ENCODE results near the gene ZNF224.
A peak's percentile ranks its signal among the peaks of the same experiment; 100 is the strongest.

ZNF224 gene

DNA sequence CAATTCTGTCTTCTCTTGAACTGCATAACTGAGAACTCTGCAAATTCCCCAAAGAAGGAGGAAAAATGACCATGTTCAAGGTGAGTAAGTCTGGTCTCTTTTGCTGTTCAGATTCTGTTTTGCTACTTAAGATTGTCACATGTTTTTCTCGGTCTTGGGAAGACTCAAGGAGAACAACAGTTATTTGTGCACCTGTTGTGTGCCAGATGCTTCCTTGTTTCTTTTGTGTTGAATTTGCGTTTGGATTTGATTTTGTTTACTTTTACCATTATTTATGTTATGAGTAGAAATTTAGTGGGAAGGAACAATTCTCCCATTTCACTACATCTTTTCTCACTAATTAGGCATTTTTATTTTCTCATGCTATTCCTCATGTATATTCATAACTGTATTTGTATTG is 17.8 kb upstream of the ZNF224 start:
- H3K4me1 Mint-ChIP-seq = peaks cover 15% of the 10 kb centered on the region
- no peak overlapping the region for H3K4me3 Mint-ChIP-seq
- H3K27me3 Mint-ChIP-seq (ENCODE audit: low read depth) = no peaks in the 10 kb centered on the region
- H3K27ac Mint-ChIP-seq = no peak overlapping the region
- TF ChIP-seq, protein P1, sequence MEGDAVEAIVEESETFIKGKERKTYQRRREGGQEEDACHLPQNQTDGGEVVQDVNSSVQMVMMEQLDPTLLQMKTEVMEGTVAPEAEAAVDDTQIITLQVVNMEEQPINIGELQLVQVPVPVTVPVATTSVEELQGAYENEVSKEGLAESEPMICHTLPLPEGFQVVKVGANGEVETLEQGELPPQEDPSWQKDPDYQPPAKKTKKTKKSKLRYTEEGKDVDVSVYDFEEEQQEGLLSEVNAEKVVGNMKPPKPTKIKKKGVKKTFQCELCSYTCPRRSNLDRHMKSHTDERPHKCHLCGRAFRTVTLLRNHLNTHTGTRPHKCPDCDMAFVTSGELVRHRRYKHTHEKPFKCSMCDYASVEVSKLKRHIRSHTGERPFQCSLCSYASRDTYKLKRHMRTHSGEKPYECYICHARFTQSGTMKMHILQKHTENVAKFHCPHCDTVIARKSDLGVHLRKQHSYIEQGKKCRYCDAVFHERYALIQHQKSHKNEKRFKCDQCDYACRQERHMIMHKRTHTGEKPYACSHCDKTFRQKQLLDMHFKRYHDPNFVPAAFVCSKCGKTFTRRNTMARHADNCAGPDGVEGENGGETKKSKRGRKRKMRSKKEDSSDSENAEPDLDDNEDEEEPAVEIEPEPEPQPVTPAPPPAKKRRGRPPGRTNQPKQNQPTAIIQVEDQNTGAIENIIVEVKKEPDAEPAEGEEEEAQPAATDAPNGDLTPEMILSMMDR (IDR thresholded peaks at IDR 0.05; ENCODE audit: unreplicated experiment in 3 of 3) = no peak
- peaks cover 7% of the 10 kb centered on the region for H3K9me3 Mint-ChIP-seq
- H3K36me3 Mint-ChIP-seq (ENCODE audit: low read depth) = peaks cover 56% of the 10 kb centered on the region

DNA sequence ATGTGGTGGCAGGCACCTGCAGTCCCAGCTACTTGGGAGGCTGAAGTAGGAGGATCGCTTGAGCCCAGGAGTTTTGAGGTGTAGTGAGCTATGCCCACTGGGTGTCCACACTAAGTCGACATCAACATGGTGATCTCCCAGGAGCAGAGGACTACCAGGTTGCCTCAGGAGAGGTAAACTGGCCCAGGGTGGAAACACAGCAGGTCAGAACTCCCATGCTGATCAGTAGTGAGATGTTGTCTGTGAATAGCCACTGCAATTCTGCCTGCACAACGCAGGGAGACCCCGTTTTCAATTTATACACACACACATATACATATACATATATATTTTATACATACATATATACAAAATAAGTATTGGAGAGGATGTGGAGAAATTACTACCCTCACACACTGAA is 2.1 kb upstream of the ZNF224 start:
- Mint-ChIP-seq H3K27me3 (ENCODE audit: low read depth) (no peaks in the 10 kb centered on the region), H3K9me3 (no peaks in the 10 kb centered on the region), H3K4me3 (peak overlapping the region in 1 of 3 experiments; percentile 13), H3K27ac (no peak overlapping the region), H3K36me3 (ENCODE audit: low read depth) (peaks cover 24% of the 10 kb centered on the region), H3K4me1 (peaks cover 14% of the 10 kb centered on the region)
- TF ChIP-seq, protein P1 (IDR thresholded peaks at IDR 0.05; ENCODE audit: unreplicated experiment in 3 of 3) = no peak

DNA sequence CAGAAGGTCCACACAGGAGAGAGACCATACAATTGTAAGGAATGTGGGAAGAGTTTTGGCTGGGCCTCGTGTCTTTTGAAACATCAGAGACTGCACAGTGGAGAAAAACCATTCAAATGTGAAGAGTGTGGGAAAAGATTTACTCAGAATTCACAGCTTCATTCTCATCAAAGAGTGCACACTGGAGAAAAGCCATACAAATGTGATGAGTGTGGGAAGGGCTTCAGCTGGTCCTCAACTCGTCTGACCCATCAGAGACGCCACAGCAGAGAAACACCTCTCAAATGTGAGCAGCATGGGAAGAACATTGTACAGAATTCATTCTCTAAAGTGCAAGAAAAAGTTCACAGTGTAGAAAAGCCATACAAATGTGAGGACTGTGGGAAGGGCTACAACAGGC is 13.6 kb downstream of the ZNF224 start:
- Mint-ChIP-seq H3K27me3 (ENCODE audit: low read depth) (no peaks in the 10 kb centered on the region), H3K9me3 (peaks cover 67% of the 10 kb centered on the region), H3K27ac (no peak overlapping the region), H3K4me1 (peaks cover 6% of the 10 kb centered on the region), H3K4me3 (no peak overlapping the region), H3K36me3 (ENCODE audit: low read depth) (peaks cover 94% of the 10 kb centered on the region)
- TF ChIP-seq, protein P1 (IDR thresholded peaks at IDR 0.05; ENCODE audit: unreplicated experiment in 3 of 3) = no peak

DNA sequence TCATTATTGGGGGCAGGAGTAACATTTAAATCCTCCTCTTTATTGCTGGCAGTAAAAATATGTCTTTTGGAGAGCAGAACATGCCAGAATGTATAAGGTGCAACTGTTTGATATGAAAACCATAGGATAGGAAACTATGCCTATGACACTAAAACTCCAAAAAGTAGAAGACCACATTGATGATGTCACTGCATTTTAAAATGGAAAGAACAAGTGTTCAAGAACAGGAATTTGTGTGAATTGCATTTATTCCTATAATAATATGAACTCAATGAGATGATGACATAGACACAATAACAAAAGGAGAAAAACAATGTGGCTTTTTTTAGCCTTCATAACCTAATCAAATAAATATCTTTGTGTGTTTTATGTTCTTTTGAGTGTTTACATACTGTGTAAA is 15.3 kb downstream of the ZNF224 start:
- Mint-ChIP-seq H3K36me3 (ENCODE audit: low read depth) (peaks cover 77% of the 10 kb centered on the region), H3K9me3 (peaks cover 54% of the 10 kb centered on the region)
- TF ChIP-seq, protein P1 (IDR thresholded peaks at IDR 0.05; ENCODE audit: unreplicated experiment in 3 of 3) = no peak

DNA sequence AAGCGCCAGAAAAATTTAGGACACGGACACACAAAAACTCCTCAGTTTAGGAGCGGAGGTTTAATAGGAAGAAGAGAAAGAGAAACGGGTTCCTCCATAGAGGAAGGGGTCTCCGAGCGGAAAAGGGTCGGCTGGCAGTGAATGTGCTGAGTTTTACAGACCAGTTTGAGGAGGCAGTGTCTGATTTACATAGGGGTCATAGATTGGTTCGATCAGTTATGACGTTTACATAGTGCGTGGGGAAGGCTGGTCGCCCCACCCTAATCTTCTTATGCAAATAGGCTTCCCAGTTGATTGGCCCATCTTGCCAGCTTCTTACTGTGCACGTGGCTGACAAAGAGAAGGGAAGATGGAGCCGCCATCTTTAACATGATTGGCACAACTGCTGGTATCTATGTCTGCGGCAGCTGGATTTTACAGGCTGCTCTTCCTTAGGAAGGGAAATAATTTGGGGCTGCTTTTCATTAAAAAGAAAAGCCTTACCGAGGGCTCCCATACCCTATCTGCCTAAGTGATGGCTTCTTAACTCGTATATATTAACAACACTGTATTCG is 17.8 kb downstream of the ZNF224 start:
- H3K4me1 Mint-ChIP-seq = peaks cover 12% of the 10 kb centered on the region
- H3K9me3 Mint-ChIP-seq = peaks cover 35% of the 10 kb centered on the region
- TF ChIP-seq, protein P1 (IDR thresholded peaks at IDR 0.05; ENCODE audit: unreplicated experiment in 3 of 3) = no peak
- no peaks in the 10 kb centered on the region for H3K27me3 Mint-ChIP-seq (ENCODE audit: low read depth)
- peaks cover 63% of the 10 kb centered on the region for H3K36me3 Mint-ChIP-seq (ENCODE audit: low read depth)
- H3K4me3 Mint-ChIP-seq = peak overlapping the region; percentile 98
- peak overlapping the region; percentile 88 to 95 (median 95) for H3K27ac Mint-ChIP-seq

More for the DNA sequence above, 15.3 kb downstream of the ZNF224 start:
- H3K4me1 Mint-ChIP-seq = peaks cover 6% of the 10 kb centered on the region
- H3K4me3 Mint-ChIP-seq = no peak overlapping the region
- no peaks in the 10 kb centered on the region for H3K27me3 Mint-ChIP-seq (ENCODE audit: low read depth)
- H3K27ac Mint-ChIP-seq = no peak overlapping the region

DNA sequence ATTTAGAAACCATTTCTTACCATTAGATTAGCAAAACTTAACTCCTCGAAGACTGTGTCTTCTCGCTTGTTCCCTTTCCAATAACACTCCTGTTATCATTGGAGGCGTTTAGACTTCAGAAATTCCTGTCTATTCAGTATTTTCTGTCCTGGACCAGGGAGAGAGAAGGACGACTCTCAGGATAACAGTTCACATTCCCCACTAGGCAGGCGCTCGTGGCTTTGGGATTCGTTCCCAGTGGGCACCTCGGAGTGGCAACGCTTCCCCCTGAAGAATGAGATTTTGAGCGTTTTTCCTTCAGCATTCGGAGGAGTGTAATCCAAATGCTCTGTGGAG is 18.6 kb downstream of the ZNF224 start:
- Mint-ChIP-seq H3K27me3 (ENCODE audit: low read depth) (no peaks in the 10 kb centered on the region), H3K4me1 (peaks cover 12% of the 10 kb centered on the region), H3K9me3 (peaks cover 27% of the 10 kb centered on the region), H3K4me3 (peak overlapping the region; percentile 98), H3K27ac (peak overlapping the region; percentile 88 to 95 (median 95)), H3K36me3 (ENCODE audit: low read depth) (peaks cover 61% of the 10 kb centered on the region)
- TF ChIP-seq, protein P1 (IDR thresholded peaks at IDR 0.05; ENCODE audit: unreplicated experiment in 3 of 3) = no peak
